ENCODE measurements around the gene IVNS1ABP.
"Not testable (repeated sequence)": the region's sequence is repeated elsewhere in the genome, so short reads cannot be mapped to it uniquely, and the experiment has no call there.

The IVNS1ABP gene

DNA sequence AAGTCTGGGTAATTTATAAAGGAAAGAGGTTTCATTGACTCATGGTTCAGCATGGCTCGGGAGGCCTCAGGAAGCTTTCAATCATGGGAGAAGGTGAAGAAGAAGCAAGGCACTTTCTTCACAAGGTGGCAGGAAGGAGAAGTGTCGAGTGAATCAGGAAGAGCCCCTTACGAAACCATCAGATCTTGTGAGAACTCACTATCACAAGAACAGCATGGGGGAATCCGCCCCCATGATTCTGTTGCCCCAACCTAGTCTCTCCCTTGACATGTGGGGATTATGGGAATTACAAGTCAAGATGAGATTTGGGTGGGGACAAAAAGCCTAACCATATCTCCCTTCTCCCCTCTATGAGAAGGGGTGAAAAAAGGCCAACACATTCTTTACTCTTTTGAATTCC, 11.2 kb upstream of the IVNS1ABP start:
- DNase-seq, result no peak

DNA sequence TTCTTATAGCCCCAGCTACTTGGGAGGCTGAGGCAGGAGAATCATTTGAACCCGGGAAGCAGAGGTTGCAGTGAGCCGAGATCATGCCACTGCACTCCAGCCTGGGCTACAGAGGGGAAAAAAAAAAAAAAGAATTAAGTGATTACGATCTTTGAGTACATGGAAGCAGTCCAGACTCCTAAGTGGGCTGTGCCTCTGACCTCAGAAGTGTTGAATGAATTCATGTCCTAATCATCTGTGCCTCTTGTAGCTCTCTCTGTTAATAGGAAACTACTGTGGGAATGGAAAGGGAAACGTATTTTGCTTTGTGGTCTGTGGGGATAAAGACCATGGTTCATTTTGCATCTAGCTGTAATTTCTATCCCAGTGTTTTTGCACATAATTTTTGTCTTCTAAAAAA, 8.4 kb upstream of the IVNS1ABP start:
- DNase-seq, result no peak

DNA sequence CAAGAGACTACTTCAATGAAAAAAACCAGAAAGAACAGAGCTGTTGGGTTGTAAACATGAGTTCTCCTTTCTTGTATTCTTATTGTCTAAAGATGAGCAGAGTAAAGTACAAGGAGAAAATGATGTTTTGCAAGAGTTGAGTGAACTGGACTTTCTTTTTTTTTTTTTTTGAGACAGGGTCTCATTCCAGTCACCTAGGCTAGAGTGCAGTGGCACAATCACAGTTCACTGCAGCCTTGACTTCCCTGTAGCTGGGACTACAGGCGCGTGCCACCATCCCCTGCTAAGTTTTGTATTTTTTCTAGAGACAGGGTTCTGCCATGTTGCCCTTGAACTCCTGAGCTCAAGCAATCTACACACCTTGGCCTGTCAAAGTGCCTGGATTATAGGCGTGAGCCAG, 7.1 kb upstream of the IVNS1ABP start:
- DNase-seq, result no peak

DNA sequence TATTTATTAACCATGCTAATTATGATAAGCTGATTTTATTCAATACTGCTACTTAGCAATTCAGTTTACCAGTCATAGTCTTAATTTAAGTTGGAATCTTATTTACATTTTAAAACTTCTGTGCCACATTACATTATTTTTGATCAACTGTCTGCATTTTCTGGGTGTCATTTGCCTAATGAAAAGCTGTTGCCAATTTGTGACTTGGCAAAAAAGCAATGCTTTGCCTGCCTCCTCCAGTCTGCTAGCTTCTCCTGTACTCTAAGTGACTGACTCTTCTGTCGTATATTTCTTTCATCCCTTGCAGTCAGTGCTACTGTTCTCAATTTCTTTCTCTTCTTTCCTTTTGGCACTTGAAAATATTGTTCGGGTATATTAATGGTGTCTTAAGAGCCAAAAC, 5.6 kb upstream of the IVNS1ABP start:
- DNase-seq, result no peak

DNA sequence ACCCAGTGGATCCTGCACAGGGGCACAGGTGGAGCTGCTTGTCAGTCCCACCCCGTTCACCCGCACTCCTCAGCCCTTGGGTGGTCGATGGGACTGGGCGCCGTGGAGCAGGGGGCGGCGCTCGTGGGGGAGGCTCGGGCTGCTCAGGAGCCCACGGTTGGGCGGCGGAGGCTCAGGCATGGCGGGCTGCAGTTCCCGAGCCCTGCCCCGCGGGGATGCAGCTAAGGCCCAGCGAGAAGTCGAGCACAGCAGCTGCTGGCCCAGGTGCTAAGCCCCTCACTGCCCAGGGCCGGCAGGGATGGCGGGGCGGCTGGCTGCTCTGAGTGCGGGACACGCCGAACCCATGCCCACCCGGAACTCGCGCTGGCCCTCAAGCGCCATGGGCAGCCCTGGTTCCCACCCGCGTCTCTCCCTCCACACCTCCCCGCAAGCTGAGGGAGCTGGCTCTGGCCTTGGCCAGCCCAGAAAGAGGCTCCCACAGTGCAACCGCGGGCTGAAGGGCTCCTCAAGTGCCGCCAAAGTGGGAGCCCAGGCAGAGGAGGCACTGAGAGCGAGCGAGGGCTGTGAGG, 4.7 kb upstream of the IVNS1ABP start:
- not testable (repeated sequence) for DNase-seq

DNA sequence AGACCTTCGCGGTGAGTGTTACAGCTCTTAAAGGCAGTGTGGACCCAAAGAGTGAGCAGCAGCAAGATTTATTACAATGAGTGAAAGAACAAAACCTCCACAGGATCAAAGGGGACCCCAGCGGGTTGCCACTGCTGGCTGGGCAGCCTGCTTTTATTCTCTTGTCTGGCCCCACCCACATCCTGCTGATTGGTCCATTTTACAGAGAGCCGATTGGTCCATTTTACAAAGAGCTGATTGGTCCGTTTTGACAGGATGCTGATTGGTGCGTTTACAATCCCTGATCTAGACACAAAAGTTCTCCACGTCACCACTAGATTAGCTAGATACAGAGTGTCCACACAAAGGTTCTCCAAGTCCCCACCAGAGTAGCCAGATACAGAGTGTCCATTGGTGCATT, 4.1 kb upstream of the IVNS1ABP start:
- not testable (repeated sequence) for DNase-seq

DNA sequence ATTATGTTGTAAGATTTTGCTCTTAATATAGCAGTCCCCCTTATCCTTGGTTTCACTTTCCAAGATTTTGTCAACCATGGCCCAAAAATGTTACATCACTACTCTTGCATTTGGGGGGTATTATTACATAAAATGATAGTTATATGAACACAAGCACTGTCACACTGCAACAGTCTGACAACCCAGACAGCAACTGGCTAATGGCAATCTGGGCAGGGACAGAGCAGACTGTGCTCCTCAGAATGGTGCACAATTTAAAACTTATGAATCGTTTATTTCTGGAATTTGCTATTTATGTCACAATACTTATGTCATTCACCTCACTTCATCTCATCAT, 2.1 kb upstream of the IVNS1ABP start:
- DNase-seq, result no peak

DNA sequence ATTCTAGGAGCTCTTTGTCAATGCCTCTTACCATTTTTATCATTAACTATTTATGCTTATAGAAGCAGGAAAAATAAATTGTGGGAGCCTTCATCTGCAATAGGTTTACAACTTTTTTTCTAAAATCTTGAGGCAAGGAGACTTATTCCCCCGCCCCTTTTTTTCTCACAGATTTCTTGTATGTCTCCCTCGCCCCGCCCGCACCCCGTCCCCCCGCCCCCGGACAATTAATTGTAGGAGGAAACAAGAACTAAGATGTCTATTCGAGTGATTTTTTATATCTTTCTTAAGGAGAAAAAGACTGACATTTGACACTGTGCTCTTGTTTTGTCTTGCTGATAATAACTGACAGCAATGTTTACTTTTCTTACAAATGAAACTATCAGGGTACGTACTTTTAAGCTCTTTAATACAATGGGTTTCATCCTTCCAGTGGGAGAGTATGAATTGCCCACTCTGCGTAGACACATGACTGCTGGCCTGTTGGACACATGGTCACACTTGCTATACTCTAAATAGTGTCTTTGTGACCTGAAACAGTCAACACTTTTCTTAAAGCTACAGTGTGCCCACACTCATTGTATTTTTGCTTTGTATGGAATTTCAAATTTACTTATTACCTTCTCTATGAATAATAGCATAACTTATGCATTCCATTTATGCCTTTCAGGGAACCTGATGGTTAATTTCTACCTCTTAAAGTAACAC, 1.5 kb upstream of the IVNS1ABP start:
- no peak for DNase-seq

DNA sequence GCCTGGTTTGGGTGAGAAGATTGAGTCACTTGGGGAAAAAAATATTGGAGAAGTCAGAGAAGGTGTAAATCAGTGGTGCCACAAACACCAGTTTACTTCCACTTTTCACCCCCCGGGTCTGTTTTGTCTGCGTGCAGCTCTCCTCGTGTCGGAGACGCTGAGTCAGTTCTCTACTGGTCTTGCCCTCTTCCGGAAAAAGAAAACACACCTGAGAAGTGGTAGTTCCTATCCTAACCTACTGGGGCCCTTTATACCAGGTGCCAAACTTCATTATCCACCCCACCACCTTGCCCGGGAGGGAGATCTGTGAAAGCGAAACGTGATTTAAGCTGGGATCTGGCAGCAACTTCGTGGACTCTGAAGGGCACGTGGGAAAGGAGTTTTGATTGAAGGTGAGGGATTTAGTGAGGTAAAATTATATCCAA, 855 bp upstream of the IVNS1ABP start:
- no peak for DNase-seq

DNA sequence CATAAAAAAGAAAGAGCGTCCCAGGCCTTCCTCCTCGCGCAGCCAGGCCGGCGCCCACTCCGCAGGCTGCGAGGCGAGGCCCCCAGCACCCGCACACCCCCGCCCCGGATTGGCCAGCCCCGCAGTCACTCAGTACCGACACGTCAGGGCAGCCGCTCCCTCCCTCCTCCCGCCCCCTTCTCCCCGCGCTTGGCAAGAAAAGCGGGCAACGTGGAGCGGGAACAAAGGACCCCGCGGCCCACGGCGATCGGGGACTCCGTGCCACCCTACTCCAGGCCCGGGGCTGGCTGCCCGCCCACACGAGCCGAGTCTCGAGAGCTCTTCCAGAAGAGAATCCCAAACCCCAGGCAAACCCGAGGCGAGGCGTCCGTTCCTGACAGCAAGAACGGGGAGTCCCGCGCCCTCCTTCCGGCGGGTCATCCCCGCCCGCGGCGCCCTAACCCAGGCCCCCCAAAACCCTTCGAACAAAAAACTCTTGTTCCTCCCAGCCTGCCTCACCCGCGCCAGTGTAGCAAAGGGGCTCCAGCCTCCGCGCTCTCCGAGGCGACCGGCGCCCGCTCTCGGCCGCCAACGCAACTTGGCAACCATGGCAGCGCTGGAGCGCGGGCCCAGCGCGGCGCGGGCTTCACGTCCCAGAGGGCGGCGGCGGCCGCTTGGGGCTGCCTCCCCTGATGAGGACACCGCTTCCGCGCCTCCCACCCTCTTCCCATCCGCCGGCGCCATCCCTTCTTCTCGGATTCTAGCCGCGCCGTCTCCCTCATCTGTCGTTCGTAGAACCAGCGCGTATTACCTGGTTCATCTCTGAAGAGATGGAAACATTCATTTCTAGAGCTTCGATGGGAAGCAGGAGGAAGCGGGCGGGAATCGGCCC, 645 bp downstream of the IVNS1ABP start:
- peak; percentile 66 for DNase-seq

DNA sequence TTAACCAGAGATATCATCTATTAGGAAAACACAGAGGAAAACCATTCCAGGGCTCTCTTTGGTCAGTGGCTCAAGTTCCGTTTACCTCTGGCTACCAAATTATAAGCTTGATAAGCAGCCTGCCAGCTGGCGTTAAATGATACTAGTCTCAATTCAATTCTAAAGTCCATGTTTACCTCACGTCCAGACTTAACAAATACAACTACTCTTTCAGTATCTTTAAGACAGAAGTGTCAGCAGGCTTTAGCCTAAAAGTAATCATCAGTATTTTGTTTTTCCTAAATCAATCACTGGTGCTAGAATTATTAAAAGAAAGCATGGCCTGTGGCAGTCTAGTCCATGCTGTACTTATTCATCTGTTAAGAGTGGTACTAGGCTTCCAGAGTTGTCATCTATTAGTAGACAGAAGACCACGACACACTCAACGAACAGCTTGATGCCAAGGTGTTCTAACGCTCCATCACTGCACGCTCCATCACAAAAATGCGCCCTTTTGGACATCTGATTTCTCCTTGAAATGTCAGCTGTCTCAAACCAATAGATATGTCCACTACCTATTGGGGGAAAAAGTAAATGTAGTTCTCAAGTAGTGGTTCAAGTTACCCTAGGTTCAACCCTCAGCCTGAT, 1.5 kb downstream of the IVNS1ABP start:
- no peak for DNase-seq

DNA sequence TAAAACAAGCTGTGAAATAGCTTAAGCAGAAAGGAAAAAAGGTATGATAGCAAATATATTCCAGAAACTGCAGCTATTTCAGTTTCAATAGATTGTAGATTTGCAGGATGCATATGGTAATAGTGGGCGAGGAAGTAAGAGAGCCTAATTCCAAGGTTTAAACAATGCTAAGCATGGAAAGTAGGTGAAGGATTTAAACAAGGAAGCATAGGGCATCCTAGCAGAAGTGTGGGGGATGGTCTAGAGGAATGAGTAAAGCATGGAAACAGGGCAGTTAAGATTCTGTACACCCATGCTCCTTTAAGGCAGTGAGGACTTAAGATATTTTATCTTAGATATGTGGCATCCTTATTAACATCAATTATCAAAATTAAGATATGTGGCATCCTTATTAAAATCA, 2.6 kb downstream of the IVNS1ABP start:
- DNase-seq, result no peak

DNA sequence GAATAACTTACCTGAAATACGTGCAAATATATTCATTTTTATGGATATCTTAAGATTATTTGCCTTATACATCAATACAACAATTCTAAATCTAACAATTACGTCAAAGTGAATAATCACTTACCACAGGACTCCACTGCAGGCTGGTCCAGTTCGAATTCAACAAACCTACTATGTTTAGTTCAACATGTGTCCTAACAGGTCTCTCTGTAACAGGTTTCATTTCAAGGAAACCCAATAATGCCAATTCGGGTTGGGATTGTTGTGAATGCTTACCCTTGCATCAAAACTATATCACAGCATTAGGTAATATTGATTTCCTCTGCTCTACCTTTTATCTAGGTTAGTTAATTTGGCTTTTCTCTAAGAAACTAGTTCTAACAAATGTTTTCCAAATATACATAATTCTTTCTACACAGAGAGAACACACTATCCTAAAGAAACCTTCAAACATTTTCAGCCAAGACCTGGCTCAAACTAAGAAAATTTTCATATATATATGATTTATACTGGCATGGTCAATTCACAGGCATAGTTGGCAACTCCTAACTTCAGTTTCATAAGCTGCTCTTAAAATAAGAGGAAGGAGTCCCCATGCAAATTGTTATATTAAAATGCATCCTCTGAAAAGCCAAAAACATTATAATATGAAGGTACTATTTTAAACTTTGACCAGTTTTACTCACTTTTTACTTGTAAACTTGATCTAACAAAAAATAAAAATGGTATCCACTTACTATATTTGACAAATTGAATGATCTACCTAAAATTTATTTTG, 4.5 kb downstream of the IVNS1ABP start:
- DNase-seq, result no peak

DNA sequence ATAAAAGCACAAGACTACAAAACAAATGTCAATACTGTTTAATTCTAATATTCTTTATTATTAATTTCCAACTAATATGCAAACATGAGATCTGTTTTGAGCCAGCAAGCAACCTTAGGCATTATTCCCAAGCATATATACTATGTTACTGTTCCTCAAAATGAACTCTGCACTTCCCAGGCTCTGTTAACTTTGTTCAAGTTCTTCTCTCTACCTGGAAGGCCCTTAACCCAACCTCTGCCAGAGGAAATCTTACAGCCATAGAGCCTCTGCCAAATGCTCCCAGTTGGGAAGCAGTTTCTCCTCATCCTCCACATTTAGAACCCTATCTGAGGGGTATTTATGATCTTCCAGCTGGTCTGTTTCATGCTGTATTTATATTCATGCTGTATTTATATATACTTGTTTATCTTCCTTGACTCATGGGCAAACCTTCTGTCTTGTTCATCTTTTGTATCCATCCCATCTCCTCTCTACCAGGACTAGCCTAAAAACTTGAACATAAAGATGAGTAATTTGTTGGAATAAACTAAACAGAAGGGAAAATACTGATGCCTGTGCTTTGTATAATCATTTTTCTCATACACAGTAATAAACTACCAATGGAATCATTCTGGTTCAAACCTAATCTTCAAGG, 5.3 kb downstream of the IVNS1ABP start:
- DNase-seq, result no peak

DNA sequence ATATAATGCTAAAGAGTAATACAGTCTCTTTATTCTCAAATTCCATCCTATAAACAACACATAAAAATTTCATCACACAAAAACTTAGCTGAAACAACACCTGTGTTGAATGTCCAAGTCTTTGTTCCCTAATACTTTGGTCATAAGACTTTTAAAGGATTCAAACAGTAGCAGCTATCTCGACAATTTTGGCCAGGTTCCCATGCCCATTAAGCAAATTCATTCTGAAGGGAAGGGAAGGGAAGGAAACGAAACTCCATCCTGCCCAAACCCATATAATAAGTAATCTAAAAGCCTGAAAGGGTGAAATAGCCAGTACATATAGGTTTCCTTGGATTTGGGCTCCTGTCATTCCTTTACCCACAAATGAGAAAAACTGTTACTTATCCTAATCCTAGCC, 7.5 kb downstream of the IVNS1ABP start:
- no peak for DNase-seq

DNA sequence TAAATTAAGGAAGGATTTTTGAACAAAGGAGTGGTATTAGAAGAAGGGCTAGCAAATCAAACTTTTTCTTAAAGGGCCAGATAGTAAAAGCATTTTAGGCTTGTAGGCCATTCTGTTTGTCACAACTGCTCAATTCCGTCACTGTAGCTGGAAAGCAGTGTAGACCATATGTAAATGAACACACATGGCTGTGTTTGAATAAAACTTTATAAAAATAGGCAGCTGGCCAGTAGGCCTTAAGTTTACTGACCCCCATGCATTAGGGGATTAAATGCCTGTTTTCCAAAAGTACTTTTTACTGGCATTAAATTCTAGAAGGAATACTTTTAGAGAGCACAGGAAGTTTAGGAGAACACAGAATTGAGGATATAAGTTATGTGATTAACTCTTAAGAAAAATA, 8.9 kb downstream of the IVNS1ABP start:
- no peak for DNase-seq

DNA sequence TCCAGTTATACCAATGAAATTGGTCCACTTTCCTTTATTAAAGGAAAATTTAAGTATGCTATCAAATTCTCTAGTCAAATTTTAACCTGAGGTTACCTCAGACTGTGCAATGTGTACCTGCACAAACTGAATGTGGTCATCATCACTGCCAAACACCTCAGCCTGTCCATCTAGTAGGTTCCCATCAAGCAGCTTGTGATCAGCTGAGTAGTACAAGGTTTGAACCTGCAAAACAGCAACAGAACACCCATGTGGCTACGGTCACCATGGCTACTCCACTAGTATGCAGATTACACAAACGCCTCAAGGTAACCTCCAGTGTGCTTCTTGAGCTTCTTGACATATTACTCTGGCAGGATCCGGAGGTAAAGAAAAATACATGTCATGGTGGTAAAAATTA, 11.6 kb downstream of the IVNS1ABP start:
- DNase-seq, result no peak

DNA sequence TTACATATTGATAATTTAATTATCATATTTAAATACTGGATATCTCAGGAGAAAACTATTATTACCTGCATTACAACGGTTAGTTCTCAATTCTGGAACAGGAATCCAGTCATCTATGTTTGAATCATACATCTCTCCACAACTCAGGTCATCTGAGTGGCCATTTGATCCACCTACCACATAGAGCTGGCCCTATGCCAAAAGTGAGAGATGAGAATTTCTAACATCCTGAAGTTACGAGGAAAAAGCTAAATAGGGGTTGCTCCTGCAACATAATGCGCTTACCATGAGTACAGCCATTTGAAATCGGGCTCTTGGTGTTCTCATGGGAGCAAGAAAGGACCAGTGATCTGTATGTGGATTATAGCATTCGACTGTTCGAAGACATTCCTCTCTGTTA, 16.9 kb downstream of the IVNS1ABP start:
- DNase-seq, result no peak

DNA sequence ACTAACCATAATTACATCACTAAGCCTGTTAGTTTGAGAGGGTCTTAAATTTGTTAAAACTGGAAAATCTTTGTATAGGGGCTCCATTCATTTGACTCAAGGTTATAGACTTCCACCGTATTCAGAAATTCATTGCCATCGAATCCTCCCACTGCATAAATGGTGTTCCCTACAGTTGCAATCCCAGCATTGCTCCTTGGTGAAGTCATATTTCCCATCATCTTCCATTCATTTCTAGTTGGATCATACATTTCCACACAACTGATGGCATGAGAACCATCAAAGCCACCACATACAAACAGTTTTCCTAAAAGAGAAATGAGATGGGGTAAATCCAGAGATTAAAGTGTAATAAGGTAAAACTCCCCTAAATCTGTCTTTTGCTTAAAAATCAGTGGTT, 19.1 kb downstream of the IVNS1ABP start:
- no peak for DNase-seq

DNA sequence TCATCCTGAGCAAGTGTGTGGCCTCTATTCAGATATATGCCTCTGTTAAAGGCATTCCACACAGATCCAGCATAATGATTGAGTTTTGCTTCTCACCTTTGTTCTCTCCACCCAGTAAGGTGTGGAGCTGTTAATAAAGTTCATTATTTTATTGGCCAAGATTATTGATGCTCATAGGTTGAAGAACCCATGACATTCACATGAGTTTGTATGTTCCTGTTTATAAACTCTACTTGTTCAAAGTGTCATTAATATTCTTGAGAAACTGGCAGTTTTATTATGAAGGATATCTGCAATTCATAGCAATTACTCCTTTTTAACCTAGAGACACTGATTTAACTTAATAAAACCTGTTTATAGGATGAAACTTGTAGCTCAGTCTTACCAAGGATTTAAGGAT, 22.0 kb downstream of the IVNS1ABP start:
- DNase-seq, result no peak

DNA sequence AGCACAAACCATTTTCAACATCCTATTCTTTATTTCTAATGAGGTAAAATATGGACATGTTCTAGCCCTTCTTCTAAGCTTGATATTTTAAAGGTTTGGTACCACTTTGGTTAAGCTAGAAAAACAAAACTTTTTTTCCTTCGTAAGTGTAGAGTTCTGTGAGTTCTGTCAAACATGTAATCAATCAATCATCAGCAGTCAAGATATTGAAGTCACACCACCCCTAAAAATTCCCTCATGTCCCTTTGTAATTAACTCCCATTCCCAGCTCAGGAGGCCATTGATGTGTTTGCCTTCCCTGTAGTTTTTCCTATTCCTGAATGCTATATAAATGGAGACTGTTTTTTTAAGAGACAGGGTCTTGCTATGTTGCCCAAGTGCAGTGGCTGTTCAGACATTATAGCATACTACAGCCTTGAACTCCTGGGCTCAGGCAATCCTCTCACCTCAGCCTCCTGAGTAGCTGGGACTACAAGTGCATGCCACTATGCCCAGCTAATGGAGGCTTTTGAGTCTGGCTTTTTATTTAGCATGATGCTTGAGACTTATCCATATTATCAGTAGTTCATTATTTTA, 23.0 kb downstream of the IVNS1ABP start:
- DNase-seq, result no peak

DNA sequence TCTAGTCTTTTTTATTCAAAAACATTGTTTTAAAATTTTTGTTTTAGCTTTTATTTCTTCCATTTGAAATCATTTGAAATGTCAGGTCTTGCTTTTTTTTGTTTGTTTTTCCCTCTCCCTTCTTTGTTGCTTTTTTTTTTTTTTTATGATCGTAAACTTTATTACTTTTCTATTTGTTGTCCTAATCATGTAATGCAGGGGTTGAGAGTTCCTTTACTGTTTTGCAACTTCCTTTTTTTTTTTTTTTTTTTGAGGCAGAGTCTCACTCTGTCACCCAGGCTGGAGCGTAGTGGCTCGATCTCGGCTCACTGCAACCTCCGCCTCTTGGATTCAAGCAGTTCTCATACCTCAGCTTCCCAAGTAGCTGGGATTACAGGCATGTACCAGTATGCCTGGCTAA, 24.8 kb downstream of the IVNS1ABP start:
- DNase-seq, result no peak
